NCI-H748 (cell line): ENCODE data around the gene DNAJC3.
"Not testable (repeated sequence)": the region's sequence is repeated elsewhere in the genome, so short reads cannot be mapped to it uniquely, and the experiment has no call there.

Experiments used
- DNase-seq: peaks from one replicate; lab custom pipeline; 2025; ENCODE audit not compliant: unreplicated experiment; lab: John Stamatoyannopoulos, UW

Gene DNAJC3

GRCh38 chr13:95676762-95677563 lies at the start of gene DNAJC3:
Gene DNAJC3 (plus strand): TSS chr13:95677139. CDS start chr13:95677256, 117 bp downstream.
- DNase-seq, result peak; percentile 98

GRCh38 chr13:95627590-95627989 lies 49.3 kb upstream of the DNAJC3 start:
- DNase-seq, result no peak

- no peak for DNase-seq
These were observed 48.5 kb upstream of the DNAJC3 start for GRCh38 chr13:95628488-95628887.

- DNase-seq, result no peak
These were observed 47.9 kb upstream of the DNAJC3 start for GRCh38 chr13:95629071-95629470.

GRCh38 chr13:95630593-95630992 lies 46.3 kb upstream of the DNAJC3 start:
- DNase-seq, result no peak

GRCh38 chr13:95636853-95637252 lies 40.1 kb upstream of the DNAJC3 start:
- DNase-seq, result no peak

GRCh38 chr13:95641291-95642027 lies 35.5 kb upstream of the DNAJC3 start:
- no peak for DNase-seq

GRCh38 chr13:95642028-95642621 lies 34.8 kb upstream of the DNAJC3 start:
- DNase-seq, result no peak

GRCh38 chr13:95642999-95643398 lies 33.9 kb upstream of the DNAJC3 start:
- no peak for DNase-seq

GRCh38 chr13:95643571-95643935 lies 33.4 kb upstream of the DNAJC3 start:
- DNase-seq, result peak; percentile 43

GRCh38 chr13:95643936-95644598 lies 32.9 kb upstream of the DNAJC3 start:
- peak; percentile 62 for DNase-seq

- DNase-seq, result peak; percentile 86
These were observed 32.3 kb upstream of the DNAJC3 start, which contains the start of gene DZIP1 for GRCh38 chr13:95644601-95645052. Gene DZIP1 (minus strand): TSS chr13:95644706. CDS start chr13:95642029, 2,677 bp downstream.

GRCh38 chr13:95647321-95647720 lies 29.6 kb upstream of the DNAJC3 start:
- no peak for DNase-seq

- no peak for DNase-seq
These were observed 26.2 kb upstream of the DNAJC3 start for GRCh38 chr13:95650696-95651095.

GRCh38 chr13:95652244-95652764 lies 24.6 kb upstream of the DNAJC3 start:
- DNase-seq, result no peak

- DNase-seq, result no peak
These were observed 24.1 kb upstream of the DNAJC3 start for GRCh38 chr13:95652821-95653220.

GRCh38 chr13:95656386-95657015 lies 20.4 kb upstream of the DNAJC3 start:
- DNase-seq, result no peak

GRCh38 chr13:95659500-95659899 lies 17.4 kb upstream of the DNAJC3 start:
- no peak for DNase-seq

- DNase-seq, result peak; percentile 52
These were observed 15.9 kb upstream of the DNAJC3 start for GRCh38 chr13:95660981-95661581.

GRCh38 chr13:95667235-95667634 lies 9.7 kb upstream of the DNAJC3 start:
- DNase-seq, result not testable (repeated sequence)
